ENCODE measurements around the gene FOXP1. TPM values are rescaled to one million over a fixed set of nuclear protein-coding genes. Genes with fewer than 3 reads are reported as not detected.
"Not testable (repeated sequence)": the region's sequence is repeated elsewhere in the genome, so short reads cannot be mapped to it uniquely, and the experiment has no call there.

The FOXP1 gene
- total and polyA plus RNA-seq, 2 experiments from 2014 or later, result 37.4 to 59.9 TPM

DNA sequence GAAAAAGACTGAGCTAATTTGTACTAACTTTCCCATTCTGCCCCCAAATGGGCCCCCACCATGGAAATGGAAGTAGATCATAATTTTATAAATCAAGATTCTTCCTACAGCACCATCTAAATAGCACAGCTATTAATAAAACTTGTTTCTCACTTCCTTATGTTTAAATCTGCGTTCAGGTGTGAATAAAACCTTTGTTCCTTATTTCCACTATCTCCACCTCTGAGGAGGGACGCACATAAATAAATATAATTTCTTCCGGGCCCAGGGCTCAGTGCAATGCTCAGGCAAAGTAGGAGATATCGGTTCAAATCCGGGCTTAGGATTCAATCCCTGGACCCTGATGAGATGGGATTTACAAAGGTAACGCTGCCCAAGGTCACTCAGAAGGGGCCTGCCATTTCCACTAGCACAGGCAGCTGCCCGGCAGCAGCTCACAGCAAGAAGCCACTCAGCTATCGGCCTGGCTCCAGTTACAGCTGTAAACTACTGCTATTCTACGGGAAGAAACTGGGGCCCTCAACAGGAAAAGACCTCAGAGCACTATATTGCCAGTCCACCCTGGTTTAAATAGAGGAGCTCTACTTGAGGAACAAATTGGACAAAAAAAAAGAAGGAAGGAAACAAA lies 52.5 kb downstream of the FOXP1 start:
- Histone ChIP-seq H3K27me3 (replicated peaks; ENCODE audit: insufficient read depth) (no peaks in the 10 kb centered on the region), H3K79me2 (ENCODE audit: insufficient read depth) (peaks cover 57% of the 10 kb centered on the region), H3K4me3 (no peak overlapping the region), H4K20me1 (ENCODE audit: insufficient read depth) (no peaks in the 10 kb centered on the region), H3K27ac (no peak overlapping the region), H3F3A (ENCODE audit: insufficient read depth) (peaks cover 9% of the 10 kb centered on the region), H3K4me1 (ENCODE audit: insufficient read depth) (peaks cover 22% of the 10 kb centered on the region), H3K9ac (no peak overlapping the region), H3K9me3 (ENCODE audit: low read depth) (no peaks in the 10 kb centered on the region), H3K36me3 (ENCODE audit: low read depth) (no peaks in the 10 kb centered on the region), H2AFZ (no peak overlapping the region), H3K4me2 (ENCODE audit: unreplicated experiment) (no peak overlapping the region), H3K9me2 (ENCODE audit: insufficient read depth) (no peaks in the 10 kb centered on the region)
- DNase-seq, result no peak
- 96 to 97% methylated on average over 9 of the region's 9 CpGs for WGBS, 2 experiments (ENCODE audit: low coverage in 1 of 2, low lambda C conversion rate in 2 of 2, missing lambda C conversion rate in 2 of 2)
- in situ Hi-C loops (cut with MboI), result no loop called here
- no peak for TF ChIP-seq EZH2phosphoT487 (IDR thresholded peaks at IDR 0.05; ENCODE audit: insufficient read depth, low read depth)
- TF ChIP-seq EZH2 (IDR thresholded peaks at IDR 0.05; ENCODE audit: insufficient read depth, poor library complexity, severe bottlenecking), result no peak

DNA sequence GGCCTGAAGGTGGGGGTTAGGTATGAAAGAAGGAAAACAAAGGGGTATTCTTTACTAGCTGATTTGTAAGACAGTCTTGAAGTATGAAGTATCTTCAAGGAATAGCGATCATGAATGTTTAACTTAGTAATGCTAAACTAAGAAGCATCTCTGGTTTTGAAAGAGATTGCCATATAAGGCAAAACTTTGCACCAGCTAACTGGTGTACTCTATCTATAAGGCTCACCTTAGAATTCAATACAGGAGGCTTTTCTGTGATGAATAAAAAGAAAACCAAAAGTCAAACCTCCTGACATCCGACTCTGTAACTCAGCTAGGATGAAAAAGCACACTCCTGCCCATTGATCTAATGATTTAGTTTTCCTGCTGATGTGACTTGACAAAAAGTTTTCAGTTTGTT lies 54.7 kb downstream of the FOXP1 start:
- H3K4me2 ChIP-seq (ENCODE audit: unreplicated experiment), result no peak overlapping the region
- H3K9me2 ChIP-seq (ENCODE audit: insufficient read depth), result no peaks in the 10 kb centered on the region
- WGBS, 2 experiments (ENCODE audit: low coverage in 1 of 2, low lambda C conversion rate in 2 of 2, missing lambda C conversion rate in 2 of 2), result 88 to 90% methylated on average over 2 of the region's 2 CpGs
- H4K20me1 ChIP-seq (ENCODE audit: insufficient read depth), result no peaks in the 10 kb centered on the region
- H3K27me3 ChIP-seq (replicated peaks; ENCODE audit: insufficient read depth), result no peaks in the 10 kb centered on the region
- no peak overlapping the region for H3K9ac ChIP-seq
- peaks cover 13% of the 10 kb centered on the region for H3K4me1 ChIP-seq (ENCODE audit: insufficient read depth)
- TF ChIP-seq EZH2 (IDR thresholded peaks at IDR 0.05; ENCODE audit: insufficient read depth, poor library complexity, severe bottlenecking) (no peak), EZH2phosphoT487 (IDR thresholded peaks at IDR 0.05; ENCODE audit: insufficient read depth, low read depth) (no peak)
- no peak for DNase-seq
- no peaks in the 10 kb centered on the region for H3K36me3 ChIP-seq (ENCODE audit: low read depth)
- H3K27ac ChIP-seq, result no peak overlapping the region
- H3K4me3 ChIP-seq, result no peak overlapping the region
- H3F3A ChIP-seq (ENCODE audit: insufficient read depth), result no peaks in the 10 kb centered on the region
- peaks cover 50% of the 10 kb centered on the region for H3K79me2 ChIP-seq (ENCODE audit: insufficient read depth)
- in situ Hi-C loops (cut with MboI), result no loop called here
- H3K9me3 ChIP-seq (ENCODE audit: low read depth), result no peaks in the 10 kb centered on the region
- no peak overlapping the region for H2AFZ ChIP-seq

DNA sequence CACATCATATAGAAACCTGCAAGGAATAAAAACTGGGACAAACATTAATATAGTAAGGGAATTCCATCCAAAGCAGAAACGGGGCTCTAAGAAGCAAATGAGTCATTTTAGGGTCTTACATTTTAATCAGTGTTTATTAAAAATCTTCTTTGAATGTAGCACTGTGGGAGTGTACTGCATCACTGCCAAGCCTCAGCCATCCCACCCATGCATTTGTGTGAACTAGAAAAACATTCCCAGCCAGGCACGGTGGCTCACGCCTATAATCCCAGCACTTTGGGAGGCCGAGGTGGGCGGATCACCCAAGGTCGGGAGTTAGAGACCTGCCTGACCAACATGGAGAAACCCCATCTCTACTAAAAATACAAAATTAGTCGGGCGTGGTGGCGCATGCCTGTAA lies 57.1 kb downstream of the FOXP1 start:
- H3K9me3 ChIP-seq (ENCODE audit: low read depth); H3K36me3 ChIP-seq (ENCODE audit: low read depth); H3K4me3 ChIP-seq; H3K9ac ChIP-seq; H3F3A ChIP-seq (ENCODE audit: insufficient read depth); H2AFZ ChIP-seq; in situ Hi-C loops (cut with MboI); H4K20me1 ChIP-seq (ENCODE audit: insufficient read depth); H3K27ac ChIP-seq; H3K4me2 ChIP-seq (ENCODE audit: unreplicated experiment); H3K9me2 ChIP-seq (ENCODE audit: insufficient read depth); H3K27me3 ChIP-seq (replicated peaks; ENCODE audit: insufficient read depth); H3K4me1 ChIP-seq (ENCODE audit: insufficient read depth); DNase-seq: not testable (repeated sequence)
- 90 to 96% methylated on average over 9 of the region's 9 CpGs for WGBS, 2 experiments (ENCODE audit: low coverage in 1 of 2, low lambda C conversion rate in 2 of 2, missing lambda C conversion rate in 2 of 2)
- peaks cover 55% of the 10 kb centered on the region for H3K79me2 ChIP-seq (ENCODE audit: insufficient read depth)

DNA sequence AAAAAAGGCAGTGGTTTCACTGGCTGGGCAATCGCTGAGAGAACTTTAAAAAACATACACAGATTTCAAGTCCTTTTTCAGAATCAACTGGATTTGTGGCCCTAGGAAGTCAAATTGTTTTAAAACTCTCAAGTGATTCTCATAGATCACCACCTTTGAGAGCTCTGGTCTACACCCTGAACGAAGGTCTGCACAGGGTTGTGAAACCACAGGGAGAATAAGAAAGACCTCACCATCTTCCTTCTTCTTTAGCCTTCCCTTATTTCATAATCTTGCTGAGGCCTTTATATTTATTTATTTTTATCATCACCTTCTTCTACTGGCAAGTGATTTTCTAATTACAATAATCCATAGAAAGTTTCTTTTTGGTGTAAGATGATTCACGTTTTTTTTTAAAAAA lies 58.1 kb downstream of the FOXP1 start:
- 97 to 99% methylated on average over 3 of the region's 3 CpGs for WGBS, 2 experiments (ENCODE audit: low coverage in 1 of 2, low lambda C conversion rate in 2 of 2, missing lambda C conversion rate in 2 of 2)
- no peak overlapping the region for H3K9ac ChIP-seq
- H2AFZ ChIP-seq, result no peak overlapping the region
- TF ChIP-seq EZH2 (IDR thresholded peaks at IDR 0.05; ENCODE audit: insufficient read depth, poor library complexity, severe bottlenecking) (no peak), EZH2phosphoT487 (IDR thresholded peaks at IDR 0.05; ENCODE audit: insufficient read depth, low read depth) (no peak)
- no peak overlapping the region for H3K4me2 ChIP-seq (ENCODE audit: unreplicated experiment)
- no peaks in the 10 kb centered on the region for H4K20me1 ChIP-seq (ENCODE audit: insufficient read depth)
- H3K36me3 ChIP-seq (ENCODE audit: low read depth), result no peaks in the 10 kb centered on the region
- H3K27ac ChIP-seq, result no peak overlapping the region
- no peaks in the 10 kb centered on the region for H3K9me2 ChIP-seq (ENCODE audit: insufficient read depth)
- H3K4me3 ChIP-seq, result no peak overlapping the region
- H3K27me3 ChIP-seq (replicated peaks; ENCODE audit: insufficient read depth), result no peaks in the 10 kb centered on the region
- 0 out of 2 replicates have a peak, but pooled peaks cover 4% of the 10 kb centered on the region for H3K4me1 ChIP-seq (ENCODE audit: insufficient read depth)
- H3K79me2 ChIP-seq (ENCODE audit: insufficient read depth), result peaks cover 55% of the 10 kb centered on the region
- no peaks in the 10 kb centered on the region for H3F3A ChIP-seq (ENCODE audit: insufficient read depth)
- DNase-seq, result no peak
- in situ Hi-C loops (cut with MboI), result no loop called here
- H3K9me3 ChIP-seq (ENCODE audit: low read depth), result no peaks in the 10 kb centered on the region

DNA sequence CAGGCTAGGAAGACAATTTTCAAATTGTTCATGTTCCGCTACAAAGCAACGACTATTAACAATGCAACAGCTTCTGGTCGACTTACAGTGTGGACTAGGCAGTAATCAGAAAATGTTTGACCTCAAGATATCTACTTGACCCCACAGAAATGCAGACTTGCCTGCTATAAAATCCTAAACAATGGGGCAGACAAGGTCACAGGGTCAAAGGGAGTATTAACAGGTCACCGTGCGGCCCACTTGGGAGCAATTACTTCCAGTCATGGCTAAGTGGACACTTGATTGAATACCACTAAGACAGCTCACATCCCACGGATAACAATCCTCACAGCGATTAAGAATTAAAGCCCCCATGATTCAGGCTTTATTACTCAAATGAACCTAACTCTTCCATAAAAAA lies 58.9 kb downstream of the FOXP1 start:
- H3K27ac ChIP-seq, result no peak overlapping the region
- H3K27me3 ChIP-seq (replicated peaks; ENCODE audit: insufficient read depth), result no peaks in the 10 kb centered on the region
- no peaks in the 10 kb centered on the region for H3K9me3 ChIP-seq (ENCODE audit: low read depth)
- peaks cover 10% of the 10 kb centered on the region; the same call in 1 of the 2 replicates for H3K4me1 ChIP-seq (ENCODE audit: insufficient read depth)
- H3K4me3 ChIP-seq, result no peak overlapping the region
- DNase-seq, result no peak
- H3K9ac ChIP-seq, result no peak overlapping the region
- 77 to 84% methylated on average over 7 of the region's 7 CpGs for WGBS, 2 experiments (ENCODE audit: low coverage in 1 of 2, low lambda C conversion rate in 2 of 2, missing lambda C conversion rate in 2 of 2)
- peaks cover 61% of the 10 kb centered on the region for H3K79me2 ChIP-seq (ENCODE audit: insufficient read depth)
- no peaks in the 10 kb centered on the region for H4K20me1 ChIP-seq (ENCODE audit: insufficient read depth)
- no peak overlapping the region for H3K4me2 ChIP-seq (ENCODE audit: unreplicated experiment)
- in situ Hi-C loops (cut with MboI), result no loop called here
- H2AFZ ChIP-seq, result no peak overlapping the region
- no peak for TF ChIP-seq EZH2 (IDR thresholded peaks at IDR 0.05; ENCODE audit: insufficient read depth, poor library complexity, severe bottlenecking)
- no peak for TF ChIP-seq EZH2phosphoT487 (IDR thresholded peaks at IDR 0.05; ENCODE audit: insufficient read depth, low read depth)
- no peaks in the 10 kb centered on the region for H3F3A ChIP-seq (ENCODE audit: insufficient read depth)
- no peaks in the 10 kb centered on the region for H3K9me2 ChIP-seq (ENCODE audit: insufficient read depth)
- H3K36me3 ChIP-seq (ENCODE audit: low read depth), result no peaks in the 10 kb centered on the region
